Measurements from ENCODE around the gene HGFAC. TPM values are rescaled to one million over a fixed set of nuclear protein-coding genes. Genes with fewer than 3 reads are reported as not detected.
"Not testable (repeated sequence)": the region's sequence is repeated elsewhere in the genome, so short reads cannot be mapped to it uniquely, and the experiment has no call there.

HGFAC gene
- total RNA-seq, 1 experiment from 2014 or later: 0.28 TPM

- no peaks in the 10 kb centered on the region for H3K9me3 Mint-ChIP-seq (ENCODE audit: unreplicated experiment)
Measured at GRCh38 chr4:3408793-3409330, 32.9 kb upstream of the HGFAC start.

GRCh38 chr4:3409571-3410091, 32.1 kb upstream of the HGFAC start:
- no peaks in the 10 kb centered on the region for H3K4me1 Mint-ChIP-seq (ENCODE audit: insufficient read depth, unreplicated experiment)
- ChIA-PET POLR2A (interaction anchor here (0.9 kb wide), 1 partner anchor 56 kb away, joined by 4 read pairs; no protein-coding TSS in a partner anchor), CTCF (no interaction called here)
- intact Hi-C loops (cut with micrococcal nuclease): no loop called here
- H3K4me3 Mint-ChIP-seq (ENCODE audit: unreplicated experiment): no peak overlapping the region
- no peak for TF ChIP-seq CTCF (IDR thresholded peaks at IDR 0.05; ENCODE audit: unreplicated experiment)
- H3K27me3 Mint-ChIP-seq (ENCODE audit: insufficient read depth, unreplicated experiment): no peaks in the 10 kb centered on the region
- no peak overlapping the region for H3K27ac Mint-ChIP-seq (ENCODE audit: low read depth, unreplicated experiment)
- H3K36me3 Mint-ChIP-seq (ENCODE audit: insufficient read depth, unreplicated experiment): peaks cover 12% of the 10 kb centered on the region
- no TSS peak for BruUV-seq (replicated peaks)
- H3K9me3 Mint-ChIP-seq (ENCODE audit: unreplicated experiment): no peaks in the 10 kb centered on the region
- DNase-seq (ENCODE audit: unreplicated experiment): no peak

More at GRCh38 chr4:3408793-3409330, 32.9 kb upstream of the HGFAC start:
- no peak for TF ChIP-seq CTCF (IDR thresholded peaks at IDR 0.05; ENCODE audit: unreplicated experiment)
- H3K36me3 Mint-ChIP-seq (ENCODE audit: insufficient read depth, unreplicated experiment): peaks cover 7% of the 10 kb centered on the region
- H3K4me1 Mint-ChIP-seq (ENCODE audit: insufficient read depth, unreplicated experiment): no peaks in the 10 kb centered on the region
- H3K27ac Mint-ChIP-seq (ENCODE audit: low read depth, unreplicated experiment): no peak overlapping the region
- no TSS peak for BruUV-seq (replicated peaks)
- ChIA-PET CTCF (interaction anchor here (0.7 kb wide), 1 partner anchor 11 kb away, joined by 3 read pairs; no protein-coding TSS in a partner anchor), POLR2A (interaction anchor here (0.9 to 1.1 kb wide), 2 partner anchors 22 to 55 kb away, joined by 3 to 4 read pairs; no protein-coding TSS in a partner anchor)
- H3K27me3 Mint-ChIP-seq (ENCODE audit: insufficient read depth, unreplicated experiment): no peaks in the 10 kb centered on the region
- H3K4me3 Mint-ChIP-seq (ENCODE audit: unreplicated experiment): no peak overlapping the region
- intact Hi-C loops (cut with micrococcal nuclease): no loop called here
- no peak for DNase-seq (ENCODE audit: unreplicated experiment)

- ChIA-PET CTCF (no interaction called here), POLR2A (no interaction called here)
- intact Hi-C loops (cut with micrococcal nuclease): no loop called here
- H3K9me3 Mint-ChIP-seq (ENCODE audit: unreplicated experiment): no peaks in the 10 kb centered on the region
- no peaks in the 10 kb centered on the region for H3K4me1 Mint-ChIP-seq (ENCODE audit: insufficient read depth, unreplicated experiment)
- H3K36me3 Mint-ChIP-seq (ENCODE audit: insufficient read depth, unreplicated experiment): peaks cover 14% of the 10 kb centered on the region
- no peak for TF ChIP-seq CTCF (IDR thresholded peaks at IDR 0.05; ENCODE audit: unreplicated experiment)
- no TSS peak for BruUV-seq (replicated peaks)
- H3K27ac Mint-ChIP-seq (ENCODE audit: low read depth, unreplicated experiment): no peak overlapping the region
- H3K27me3 Mint-ChIP-seq (ENCODE audit: insufficient read depth, unreplicated experiment): no peaks in the 10 kb centered on the region
- no peak overlapping the region for H3K4me3 Mint-ChIP-seq (ENCODE audit: unreplicated experiment)
- no peak for DNase-seq (ENCODE audit: unreplicated experiment)
Measured at GRCh38 chr4:3410401-3411135, 31.2 kb upstream of the HGFAC start.

GRCh38 chr4:3411190-3411589, 30.6 kb upstream of the HGFAC start:
- POLR2A ChIA-PET; BruUV-seq (replicated peaks): not testable (repeated sequence)

More at GRCh38 chr4:3411190-3411589, 30.6 kb upstream of the HGFAC start:
- H3K27me3 Mint-ChIP-seq (ENCODE audit: insufficient read depth, unreplicated experiment); DNase-seq (ENCODE audit: unreplicated experiment); CTCF ChIA-PET; H3K4me1 Mint-ChIP-seq (ENCODE audit: insufficient read depth, unreplicated experiment); H3K4me3 Mint-ChIP-seq (ENCODE audit: unreplicated experiment); H3K27ac Mint-ChIP-seq (ENCODE audit: low read depth, unreplicated experiment); intact Hi-C loops (cut with micrococcal nuclease); H3K9me3 Mint-ChIP-seq (ENCODE audit: unreplicated experiment): not testable (repeated sequence)
- H3K36me3 Mint-ChIP-seq (ENCODE audit: insufficient read depth, unreplicated experiment): peaks cover 14% of the 10 kb centered on the region

All from MCF 10A (cell line).